Hematopoietic multipotent progenitor cell treated with erythropoietin and hydrocortisone succinate and interleukin-3 and kit ligand, for 15 days (in vitro differentiated cells): ENCODE results near the gene PAPPA.

Source experiments
- DNase-seq: peaks from one replicate; pipeline ENCODE4 v3.0.0-alpha.2; 2015; ENCODE audit warnings: low spot score

PAPPA gene

DNA sequence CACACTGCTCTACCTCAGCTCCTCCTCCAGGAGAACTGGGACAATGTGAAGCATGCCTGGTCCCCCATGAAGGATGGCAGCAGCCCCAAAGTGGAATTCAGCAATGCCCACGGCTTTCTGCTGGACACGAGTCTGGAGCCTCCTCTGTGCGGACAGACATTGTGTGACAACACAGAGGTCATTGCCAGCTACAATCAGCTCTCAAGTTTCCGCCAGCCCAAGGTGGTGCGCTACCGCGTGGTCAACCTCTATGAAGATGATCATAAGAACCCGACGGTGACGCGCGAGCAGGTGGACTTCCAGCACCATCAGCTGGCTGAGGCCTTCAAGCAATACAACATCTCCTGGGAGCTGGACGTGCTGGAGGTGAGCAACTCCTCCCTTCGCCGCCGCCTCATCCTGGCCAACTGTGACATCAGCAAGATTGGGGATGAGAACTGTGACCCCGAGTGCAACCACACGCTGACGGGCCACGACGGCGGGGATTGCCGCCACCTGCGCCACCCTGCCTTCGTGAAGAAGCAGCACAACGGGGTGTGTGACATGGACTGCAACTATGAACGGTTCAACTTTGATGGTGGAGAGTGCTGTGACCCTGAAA is 34.1 kb downstream of the PAPPA start:
- no peak for DNase-seq

DNA sequence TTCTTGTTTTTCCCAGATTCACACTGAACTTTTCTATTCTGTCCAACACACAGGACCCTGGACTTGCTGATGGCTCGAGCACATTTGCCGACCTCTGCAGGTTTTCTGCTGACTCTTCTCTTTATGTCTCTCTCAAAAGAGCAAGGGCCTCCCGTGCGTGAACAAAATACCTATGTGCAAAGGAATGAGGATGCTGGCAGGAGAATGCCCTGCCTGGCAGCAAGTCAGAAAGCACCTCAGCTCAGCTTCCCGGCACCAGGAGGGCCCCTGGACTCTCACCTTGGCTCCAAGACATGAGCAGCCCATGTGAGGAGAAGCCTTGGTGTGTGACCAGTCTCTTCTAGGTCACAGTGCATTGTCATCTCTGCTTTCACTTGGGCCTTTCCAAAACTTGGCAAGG is 36.1 kb downstream of the PAPPA start:
- no peak for DNase-seq

DNA sequence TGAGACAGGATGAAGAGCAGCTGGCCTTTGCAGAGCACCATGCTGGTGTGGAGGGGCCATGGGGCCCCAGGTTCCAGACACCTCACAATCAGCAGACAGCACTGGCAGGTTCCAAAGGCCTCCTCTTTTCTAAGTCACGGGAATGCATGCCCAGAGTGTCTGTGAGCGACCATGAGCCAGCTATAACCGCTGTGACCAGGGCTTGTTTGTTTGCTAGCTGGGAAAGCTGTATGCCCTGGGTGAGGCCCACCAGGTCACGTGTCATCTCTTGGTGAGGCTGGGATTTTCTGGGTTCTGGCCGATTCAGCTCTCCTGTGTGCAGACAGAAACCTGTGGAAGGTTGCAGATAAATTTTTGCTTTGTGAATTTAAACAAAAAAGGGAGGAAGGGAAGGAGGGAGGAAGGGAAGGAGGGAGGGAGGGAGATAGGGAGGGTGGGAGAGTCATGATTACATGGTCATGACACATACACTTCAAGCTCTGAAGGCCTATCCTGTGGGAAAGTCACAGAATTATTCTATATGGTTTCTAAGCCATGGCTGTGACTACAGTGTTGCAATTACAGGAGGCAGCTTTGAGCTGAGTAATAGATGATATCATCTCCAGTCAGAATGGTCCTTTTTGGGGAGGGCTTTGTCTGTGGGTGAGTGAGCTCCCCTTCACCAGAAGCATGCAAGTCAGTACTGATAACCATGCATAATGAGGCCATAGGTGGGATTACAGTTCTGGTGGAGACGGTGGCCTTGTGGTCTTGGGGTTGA is 37.2 kb downstream of the PAPPA start:
- no peak for DNase-seq

DNA sequence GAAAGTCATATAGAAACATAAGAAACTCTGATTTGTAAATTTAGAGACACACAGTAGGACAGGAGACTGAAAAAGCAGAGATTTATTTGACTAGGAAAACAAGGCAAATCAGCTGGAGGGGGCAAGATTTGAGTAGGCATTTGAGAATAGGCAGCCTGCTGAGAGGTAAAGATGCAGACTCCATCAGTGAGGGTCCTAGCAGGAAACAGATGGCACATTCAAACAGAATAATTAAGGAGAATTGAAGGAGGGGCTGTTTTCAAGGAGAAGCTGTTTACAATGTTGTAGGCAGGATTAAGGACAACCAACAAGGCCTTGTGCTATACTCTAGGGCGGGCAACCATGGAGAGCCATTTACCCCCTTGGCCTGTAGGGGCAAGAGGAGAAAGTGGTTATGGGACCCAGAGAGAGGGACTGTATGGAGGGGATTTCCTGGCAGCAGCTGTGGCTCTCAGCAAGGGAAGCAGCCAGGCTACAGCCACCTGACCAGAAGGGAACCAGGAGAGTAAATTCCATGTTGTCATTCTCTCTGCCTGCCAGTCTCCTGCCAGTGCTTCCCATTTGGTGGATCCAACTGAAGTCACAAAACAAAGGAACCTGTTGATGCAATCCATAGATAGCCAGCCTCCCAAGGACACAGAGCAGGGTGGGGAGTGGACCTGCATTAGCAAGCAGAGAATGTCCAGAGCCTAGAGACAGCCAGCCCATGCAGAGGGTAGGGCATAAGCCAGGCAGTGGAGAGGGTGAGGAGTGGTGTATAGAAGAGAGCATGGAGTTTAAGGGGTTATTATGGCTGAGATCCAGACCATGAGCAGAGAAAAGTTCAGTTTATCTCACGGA is 38.2 kb downstream of the PAPPA start:
- no peak for DNase-seq

DNA sequence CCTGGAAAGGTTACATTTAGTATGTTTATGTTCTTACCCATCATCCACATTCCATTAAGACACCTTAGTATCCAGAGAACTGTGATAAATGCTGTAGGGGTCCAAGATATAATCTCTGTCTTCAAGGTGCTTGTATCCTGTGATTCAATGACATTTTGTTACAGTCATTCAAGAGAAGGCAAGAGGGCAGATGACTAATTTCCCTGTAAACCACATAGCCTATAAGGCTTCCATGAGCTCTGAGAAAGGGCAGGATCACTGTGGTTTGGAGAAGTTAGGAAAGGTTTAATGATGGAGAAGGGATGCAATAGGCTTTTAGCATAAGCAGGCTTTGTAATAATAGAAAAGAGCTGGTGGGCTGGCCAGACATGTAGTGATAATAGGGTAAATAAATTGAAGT is 40.0 kb downstream of the PAPPA start:
- no peak for DNase-seq

DNA sequence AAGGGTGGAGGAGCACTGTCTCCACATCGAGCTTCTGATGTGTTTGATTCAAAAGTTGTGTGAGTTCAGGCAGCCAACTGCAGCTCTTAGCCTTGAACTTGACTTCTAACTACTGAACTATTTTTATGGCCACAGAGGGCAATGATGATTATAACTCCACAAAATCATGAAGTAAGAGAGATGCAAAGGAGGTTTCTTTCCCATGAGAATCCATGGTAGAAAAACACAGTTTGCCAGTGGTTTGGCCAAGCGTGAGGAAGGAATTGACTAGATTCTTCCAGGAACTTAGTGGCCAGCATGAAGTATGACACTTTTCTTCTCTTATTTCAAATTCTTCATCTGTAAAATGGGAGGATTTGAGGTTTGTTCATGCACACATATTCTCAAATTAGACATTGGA is 43.2 kb downstream of the PAPPA start:
- no peak for DNase-seq

DNA sequence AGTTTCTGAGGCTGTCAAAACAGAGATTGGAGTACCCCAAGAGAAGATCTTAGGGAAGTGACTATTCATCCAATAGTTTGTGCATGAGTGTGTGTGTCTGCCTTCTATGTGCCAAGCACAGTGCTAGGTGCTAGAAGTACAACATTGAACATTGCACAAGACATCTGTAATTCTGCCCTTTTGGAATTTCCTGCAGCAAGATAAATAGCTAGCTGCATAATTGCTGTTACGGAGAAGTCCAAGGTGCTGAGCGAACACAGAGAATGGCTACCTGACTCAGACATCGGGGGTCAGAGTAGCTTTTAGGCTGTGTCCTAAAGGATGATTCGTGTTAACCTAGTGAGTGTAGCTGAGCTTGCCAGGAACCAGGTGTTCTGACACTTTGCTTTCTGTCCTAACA is 44.8 kb downstream of the PAPPA start:
- no peak for DNase-seq

DNA sequence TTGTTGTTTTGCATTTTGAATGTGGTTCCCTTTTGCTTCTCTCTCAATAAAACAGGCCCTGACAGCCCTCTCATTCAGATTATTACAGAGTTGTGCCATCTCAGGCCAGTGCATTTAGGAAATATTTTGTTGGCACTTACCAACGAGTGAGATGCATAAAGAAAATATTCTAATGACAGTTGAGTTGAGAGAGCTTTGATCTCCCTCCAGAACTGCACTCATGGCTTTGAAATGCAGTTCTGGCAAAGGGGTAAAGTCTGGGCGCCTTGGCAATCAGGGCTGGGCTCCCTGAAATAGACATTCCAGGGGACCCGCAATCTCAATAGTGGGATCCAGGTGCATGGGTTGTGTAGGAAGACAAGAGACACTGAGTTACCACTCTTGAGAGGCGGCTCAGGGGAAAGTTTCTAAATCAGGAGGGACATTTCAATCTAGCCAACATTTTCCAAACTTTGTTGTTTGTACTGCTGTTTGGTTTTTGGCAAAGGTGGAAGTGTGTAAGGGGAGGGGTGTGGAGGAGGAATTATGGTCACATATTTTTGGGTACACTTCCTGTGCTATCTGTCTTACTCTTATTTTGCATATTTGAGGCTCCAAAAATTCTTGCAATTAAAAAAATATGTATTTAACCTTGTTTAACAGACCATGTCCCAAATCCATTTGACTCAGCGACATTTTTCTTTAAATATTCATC is 48.8 kb downstream of the PAPPA start:
- DNase-seq = no peak

DNA sequence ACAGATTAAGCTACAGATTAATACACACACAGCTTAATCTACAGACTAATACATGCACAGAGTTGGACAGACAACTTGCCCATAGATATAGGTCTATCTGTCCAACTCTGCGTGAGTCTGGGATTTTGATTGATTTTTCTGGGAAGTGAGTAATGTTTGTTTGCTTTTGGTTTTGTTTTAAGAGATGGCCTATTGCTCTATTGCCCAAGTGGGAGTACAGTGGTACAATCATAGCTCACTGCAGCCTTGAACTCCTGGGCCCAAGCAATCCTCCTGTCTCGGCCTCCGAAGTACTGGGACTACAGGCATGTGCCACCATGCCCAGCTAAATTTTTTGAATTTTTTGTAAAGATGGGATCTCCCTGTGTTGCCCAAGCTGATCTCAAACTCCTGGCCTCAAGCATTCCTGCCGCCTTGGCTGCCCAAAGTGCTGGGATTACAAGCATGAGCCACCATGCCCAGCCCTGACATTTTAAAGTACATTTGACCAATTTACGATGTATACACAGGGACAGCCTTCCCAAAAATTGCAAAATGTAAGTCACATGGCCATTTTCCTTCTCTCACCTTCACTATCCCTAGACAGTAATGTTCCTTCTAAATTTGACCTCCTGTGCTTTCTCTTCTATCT is 50.8 kb downstream of the PAPPA start:
- no peak for DNase-seq

DNA sequence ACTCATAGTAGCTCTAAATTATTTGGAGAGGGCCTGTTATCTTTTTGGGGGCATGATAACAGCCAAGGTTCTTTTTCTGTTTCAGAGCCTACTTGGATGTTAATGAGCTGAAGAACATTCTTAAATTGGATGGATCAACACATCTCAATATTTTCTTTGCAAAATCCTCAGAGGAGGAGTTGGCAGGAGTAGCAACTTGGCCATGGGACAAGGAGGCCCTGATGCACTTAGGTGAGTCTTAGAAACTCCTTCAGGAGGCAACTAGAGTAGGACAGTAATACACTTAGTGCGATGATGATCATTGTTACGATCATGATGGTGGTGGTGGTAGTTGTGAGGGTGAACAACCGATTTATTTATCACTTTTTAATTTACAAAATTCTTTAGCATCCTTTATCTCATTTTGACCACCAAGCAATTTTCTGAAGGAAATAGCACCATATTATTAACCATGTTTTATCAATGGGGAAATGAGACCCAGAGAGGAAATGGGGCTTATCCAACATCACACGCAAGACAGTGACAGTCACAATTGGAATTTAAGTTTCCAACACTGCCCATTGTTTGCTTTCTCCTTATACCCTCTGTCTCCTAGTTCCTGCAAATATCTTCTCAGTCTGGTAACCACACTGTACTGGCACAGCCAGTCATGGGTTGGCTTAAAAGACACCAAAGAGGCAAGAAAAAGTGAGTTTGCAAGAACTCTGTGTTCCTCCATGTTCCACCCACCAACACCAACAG is 54.0 kb downstream of the PAPPA start:
- no peak for DNase-seq

DNA sequence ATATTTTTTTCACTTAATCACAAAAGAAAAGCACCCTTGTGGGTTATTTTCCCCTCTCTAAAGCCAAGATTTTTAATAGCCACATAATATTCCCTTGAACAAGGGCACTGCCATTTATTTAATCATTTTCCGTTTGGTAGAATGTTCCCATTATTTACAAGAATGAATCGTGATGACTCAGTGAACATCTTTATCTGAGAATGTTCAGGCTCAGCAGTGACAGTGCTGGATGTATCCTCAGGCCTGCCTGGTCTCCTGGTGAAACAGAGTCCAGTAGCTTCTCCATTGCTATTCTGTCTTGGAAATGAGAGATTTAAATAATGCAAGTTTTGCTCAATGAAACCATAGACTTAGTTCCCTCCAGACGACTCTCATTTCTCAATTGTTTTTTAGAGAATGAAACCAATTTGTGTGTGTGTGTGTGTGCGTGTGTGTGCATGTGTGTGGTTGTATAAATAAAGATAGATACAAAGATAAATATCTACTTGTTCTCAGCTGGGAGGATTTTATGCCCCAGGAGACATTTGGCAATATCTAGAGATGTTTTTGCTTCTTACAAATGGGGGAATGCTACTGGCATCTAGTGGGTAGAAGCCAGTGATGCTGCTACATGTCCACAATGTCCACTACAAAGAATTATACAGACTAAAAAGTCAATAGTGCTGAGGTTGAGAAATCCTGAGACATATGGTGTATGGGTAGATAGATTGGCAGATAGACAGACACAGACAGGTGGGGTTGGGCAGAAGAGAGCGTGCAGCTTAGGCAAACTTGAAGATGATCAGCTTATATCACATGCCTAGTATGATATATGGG is 55.0 kb downstream of the PAPPA start:
- no peak for DNase-seq

DNA sequence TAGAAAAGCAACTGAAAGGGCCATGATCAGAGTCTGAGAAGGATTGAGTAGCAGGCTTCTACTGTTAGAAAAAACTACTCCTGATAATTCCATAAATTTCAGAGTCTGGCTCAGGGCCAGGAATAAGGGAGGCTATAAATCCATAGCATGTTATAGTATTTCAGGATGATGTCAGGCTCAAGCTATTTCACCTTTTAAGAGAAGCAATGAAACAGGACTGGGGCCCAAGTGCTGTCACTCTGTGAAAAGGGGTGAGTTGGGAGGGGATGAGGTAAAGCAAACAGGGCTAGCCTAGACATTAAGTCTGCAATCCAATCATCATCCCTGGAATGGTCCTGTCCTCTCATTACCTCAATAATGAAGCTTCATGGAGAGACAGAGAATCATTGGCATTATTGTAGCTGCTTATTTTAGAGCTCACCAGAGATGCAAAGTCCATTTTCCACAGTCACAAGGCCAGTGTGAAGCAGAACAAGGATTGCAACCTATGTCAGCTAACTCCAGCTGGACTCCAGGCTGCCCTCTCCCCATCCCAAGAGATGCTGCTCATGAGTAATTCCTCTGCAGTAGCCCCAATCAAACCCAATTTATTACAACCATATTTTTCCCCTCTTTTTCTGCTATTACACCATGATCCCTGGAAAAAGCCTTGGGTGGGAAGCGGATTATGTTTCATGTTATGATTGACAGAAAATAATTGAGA is 56.0 kb downstream of the PAPPA start:
- no peak for DNase-seq

DNA sequence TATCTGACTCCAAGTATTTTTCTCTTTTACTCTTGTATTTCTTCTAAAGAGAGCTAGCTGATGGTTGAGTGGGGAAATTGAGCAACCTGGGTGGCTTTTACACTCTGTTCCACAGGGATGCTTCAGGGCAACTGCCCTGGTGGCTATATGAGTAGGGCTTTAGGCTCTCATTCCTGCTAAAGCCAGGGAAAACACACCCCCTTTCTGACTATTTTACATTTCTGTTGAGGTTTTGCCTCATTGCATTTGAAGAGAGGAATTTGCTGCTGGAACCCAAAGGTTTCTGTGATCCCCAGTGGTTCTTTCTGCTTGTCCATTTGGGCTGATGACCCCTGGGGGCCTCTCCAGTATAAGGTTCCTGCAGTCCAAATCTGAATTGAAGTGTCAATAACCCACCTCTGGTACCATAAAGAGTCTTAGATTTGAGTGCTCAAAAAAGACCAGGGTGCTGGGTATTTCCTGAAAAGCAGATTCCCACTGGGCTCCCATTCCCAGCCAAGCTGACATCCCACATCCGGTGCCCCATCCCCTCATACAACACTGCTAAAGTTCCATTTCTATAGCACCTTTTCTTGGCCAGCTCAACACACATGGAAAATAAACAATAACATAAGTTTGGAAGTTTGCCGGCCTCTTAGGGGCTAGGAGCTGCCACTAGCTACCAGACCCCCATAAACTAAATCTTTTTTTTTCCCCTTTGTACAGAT is 59.5 kb downstream of the PAPPA start:
- no peak for DNase-seq

DNA sequence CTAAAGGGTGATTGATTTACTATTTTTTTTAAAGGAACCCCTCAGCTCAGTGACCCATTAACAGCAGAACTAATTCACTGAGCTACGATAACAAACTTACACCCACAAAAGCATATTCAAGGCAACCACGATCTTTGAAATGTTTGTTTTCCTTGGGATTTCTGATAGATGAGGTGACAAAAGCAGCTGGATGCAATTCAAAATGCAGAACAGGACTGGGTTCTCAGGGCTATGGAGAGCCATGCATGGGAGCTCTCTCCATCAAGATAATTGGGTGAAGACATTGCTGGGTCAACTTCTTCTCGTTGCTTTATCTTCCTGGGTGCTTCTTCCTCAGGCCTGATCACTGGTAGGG is 60.1 kb downstream of the PAPPA start:
- DNase-seq = no peak

DNA sequence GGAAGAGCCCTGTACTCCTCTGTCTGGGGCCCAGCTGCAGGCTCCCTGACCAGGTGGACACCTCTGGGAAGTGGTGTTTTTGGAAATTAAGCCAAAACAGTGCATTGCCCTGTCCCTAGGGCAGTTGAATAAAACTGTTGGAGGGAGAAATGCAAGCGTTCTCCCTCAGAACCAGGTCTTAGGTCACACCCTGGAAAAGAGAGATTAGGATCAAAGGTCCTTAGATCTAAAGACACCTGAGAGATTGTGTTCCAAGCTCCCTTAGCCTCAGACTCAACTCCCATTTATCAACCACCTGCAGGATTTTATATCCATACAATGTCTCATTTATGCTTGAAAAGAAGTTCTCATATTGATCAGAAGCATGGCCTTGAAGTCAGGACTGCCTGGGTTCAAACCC is 64.8 kb downstream of the PAPPA start:
- DNase-seq = no peak

DNA sequence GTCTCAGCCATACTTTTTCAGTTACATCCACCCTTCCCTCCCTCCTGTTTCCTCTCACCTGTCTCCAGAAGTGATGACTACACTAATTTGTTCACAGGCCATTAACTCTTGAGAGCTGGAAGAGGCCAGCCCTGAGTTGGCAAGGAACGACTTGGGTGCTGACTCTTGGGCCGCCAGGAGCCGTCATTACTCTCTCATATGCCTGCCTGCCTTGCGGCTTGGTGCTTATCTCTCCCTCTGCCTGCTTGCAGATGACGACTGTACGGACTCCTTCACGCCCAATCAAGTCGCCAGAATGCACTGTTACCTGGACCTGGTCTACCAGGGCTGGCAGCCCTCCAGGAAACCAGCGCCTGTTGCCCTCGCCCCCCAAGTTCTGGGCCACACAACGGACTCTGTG is 66.1 kb downstream of the PAPPA start:
- no peak for DNase-seq

DNA sequence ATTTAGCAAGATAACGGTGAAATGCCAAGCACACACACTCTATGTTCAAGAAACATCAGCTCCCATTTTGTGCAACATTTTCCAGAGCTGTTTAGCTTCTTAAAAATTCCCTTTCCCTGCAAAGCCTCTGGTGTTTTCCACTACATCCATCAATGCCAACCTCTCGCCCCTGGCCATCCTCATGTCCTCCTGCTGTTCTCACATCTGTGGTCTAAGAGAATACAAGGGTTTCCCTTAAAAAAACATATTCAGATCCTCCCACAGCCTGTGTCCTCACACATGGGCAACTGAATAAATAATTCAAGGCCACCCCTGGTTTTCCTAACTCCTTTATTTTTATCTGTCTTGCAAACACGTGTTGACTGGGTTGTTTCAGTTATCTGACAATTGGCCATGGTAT is 70.3 kb downstream of the PAPPA start:
- no peak for DNase-seq

DNA sequence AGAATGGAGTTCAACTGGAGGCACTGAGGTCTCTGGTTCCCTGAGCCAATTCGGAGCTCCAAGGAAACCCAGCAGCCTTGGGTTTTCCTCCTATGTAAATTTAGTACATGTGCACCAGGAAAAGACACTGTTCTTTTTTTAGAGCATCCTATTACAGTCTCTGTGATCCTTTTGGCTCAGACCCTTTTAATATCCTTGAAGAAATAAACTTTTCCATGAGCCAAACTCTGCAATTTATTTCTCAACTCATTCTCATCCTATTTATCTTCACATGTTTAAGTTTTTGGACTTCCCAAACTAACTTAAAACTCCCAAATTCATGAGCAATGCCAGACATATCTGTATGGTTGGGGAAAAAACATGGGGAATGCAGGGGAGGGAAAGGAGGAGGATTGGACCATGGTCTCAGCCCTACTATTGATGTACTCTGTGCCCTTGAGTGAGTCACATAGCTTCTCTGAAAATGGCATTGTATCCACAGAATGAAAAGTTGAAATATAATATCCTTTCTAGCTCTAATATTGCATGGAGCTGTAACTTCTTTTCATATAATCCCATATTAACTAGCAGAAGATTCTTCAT is 76.6 kb downstream of the PAPPA start:
- no peak for DNase-seq
